Activated CD8-positive, alpha-beta memory T cell treated with anti-CD3 and anti-CD28 coated beads for 24 hours (primary cell): ENCODE results near the gene ZDHHC8.

Experiments used
- DNase-seq: peaks from one replicate; pipeline ENCODE4 v3.0.0-alpha.2; 2020

Gene ZDHHC8

GRCh38 chr22:20130731-20131596, 640 bp upstream of the ZDHHC8 start:
- peak; percentile 91 for DNase-seq

- DNase-seq = peak; percentile 71
Measured at GRCh38 chr22:20131859-20132685, 468 bp downstream of the ZDHHC8 start.

GRCh38 chr22:20132686-20133246, 1.2 kb downstream of the ZDHHC8 start:
- no peak for DNase-seq

- DNase-seq = no peak
Measured at GRCh38 chr22:20133930-20134549, 2.4 kb downstream of the ZDHHC8 start.

- DNase-seq = no peak
Measured at GRCh38 chr22:20135265-20135664, 3.7 kb downstream of the ZDHHC8 start.

GRCh38 chr22:20135806-20136602, 4.4 kb downstream of the ZDHHC8 start:
- no peak for DNase-seq

GRCh38 chr22:20136603-20136873, 4.9 kb downstream of the ZDHHC8 start:
- DNase-seq = no peak

GRCh38 chr22:20137113-20137512, 5.5 kb downstream of the ZDHHC8 start:
- DNase-seq = no peak

GRCh38 chr22:20137671-20138416, 6.2 kb downstream of the ZDHHC8 start:
- DNase-seq = no peak

- no peak for DNase-seq
Measured at GRCh38 chr22:20138417-20138738, 6.8 kb downstream of the ZDHHC8 start.

- no peak for DNase-seq
Measured at GRCh38 chr22:20138868-20139267, 7.3 kb downstream of the ZDHHC8 start.

- DNase-seq = no peak
Measured at GRCh38 chr22:20139391-20140106, 7.9 kb downstream of the ZDHHC8 start.

GRCh38 chr22:20140107-20140445, 8.5 kb downstream of the ZDHHC8 start:
- DNase-seq = no peak

GRCh38 chr22:20140521-20140964, 8.9 kb downstream of the ZDHHC8 start:
- no peak for DNase-seq

- no peak for DNase-seq
Measured at GRCh38 chr22:20141186-20142077, 9.8 kb downstream of the ZDHHC8 start.

- no peak for DNase-seq
Measured at GRCh38 chr22:20142711-20143621, 11.4 kb downstream of the ZDHHC8 start.

- DNase-seq = no peak
Measured at GRCh38 chr22:20143883-20144665, 12.5 kb downstream of the ZDHHC8 start.

GRCh38 chr22:20145206-20145831, 13.7 kb downstream of the ZDHHC8 start:
- DNase-seq = no peak
